KOPT-K1 (cell line): ENCODE data around the gene TRIM5.
"Not testable (repeated sequence)": the region's sequence is repeated elsewhere in the genome, so short reads cannot be mapped to it uniquely, and the experiment has no call there.

Experiments
- H3K27ac ChIP-seq: fragments of 200-600 bp; sonication (generic); 2 replicates; pipeline ENCODE4 v1.5.1; 2016; ENCODE audit warnings: antibody characterized with exemption, mild to moderate bottlenecking, low read depth, low read length; ENCODE audit not compliant: poor library complexity, severe bottlenecking
- H3K36me3 ChIP-seq: fragments of 200-600 bp; sonication (generic); 2 replicates; pipeline ENCODE4 v1.5.1; 2017; ENCODE audit warnings: antibody characterized with exemption, mild to moderate bottlenecking, low read length, moderate library complexity; ENCODE audit not compliant: insufficient read depth
- H3K9me3 ChIP-seq: fragments of 200-600 bp; sonication (generic); 2 replicates; pipeline ENCODE4 v1.5.1; 2017; ENCODE audit warnings: antibody characterized with exemption, low read length, mild to moderate bottlenecking; ENCODE audit not compliant: insufficient read depth, poor library complexity, severe bottlenecking

Gene TRIM5

GRCh38 chr11:5695580-5695979 is 10.7 kb upstream of the TRIM5 start:
- Histone ChIP-seq H3K36me3 (peaks cover 29% of the 10 kb centered on the region), H3K9me3 (no peaks in the 10 kb centered on the region), H3K27ac (no peak overlapping the region)

GRCh38 chr11:5694642-5695041 is 9.8 kb upstream of the TRIM5 start:
- H3K9me3 ChIP-seq = no peaks in the 10 kb centered on the region
- H3K27ac ChIP-seq = no peak overlapping the region
- peaks cover 29% of the 10 kb centered on the region for H3K36me3 ChIP-seq

- Histone ChIP-seq H3K27ac (peak overlapping the region; percentile 33), H3K36me3 (peaks cover 11% of the 10 kb centered on the region), H3K9me3 (no peaks in the 10 kb centered on the region)
Measured at GRCh38 chr11:5691964-5692361, 7.1 kb upstream of the TRIM5 start.

- H3K27ac ChIP-seq = peak overlapping the region; percentile 76
- H3K36me3 ChIP-seq, H3K9me3 ChIP-seq: not testable (repeated sequence)
Measured at GRCh38 chr11:5691238-5691963, 6.5 kb upstream of the TRIM5 start.

- H3K27ac ChIP-seq = peak overlapping the region; percentile 76
- H3K9me3 ChIP-seq = no peaks in the 10 kb centered on the region
- no peaks in the 10 kb centered on the region for H3K36me3 ChIP-seq
Measured at GRCh38 chr11:5690736-5691135, 5.9 kb upstream of the TRIM5 start.

- Histone ChIP-seq H3K27ac (peak overlapping the region; percentile 76), H3K9me3 (no peaks in the 10 kb centered on the region), H3K36me3 (no peaks in the 10 kb centered on the region)
Measured at GRCh38 chr11:5690216-5690615, 5.3 kb upstream of the TRIM5 start.

GRCh38 chr11:5689551-5689983 is 4.7 kb upstream of the TRIM5 start, which contains the start of gene TRIM22:
Gene TRIM22 (plus strand): TSS chr11:5689790. CDS start chr11:5696233, 6,443 bp downstream.
- no peaks in the 10 kb centered on the region for H3K9me3 ChIP-seq
- peak within 1 kb of the TSS; percentile 76 for H3K27ac ChIP-seq
- H3K36me3 ChIP-seq = no peaks in the 10 kb centered on the region

GRCh38 chr11:5688482-5688881 is 3.6 kb upstream of the TRIM5 start:
- H3K27ac ChIP-seq = no peak overlapping the region
- H3K9me3 ChIP-seq = no peaks in the 10 kb centered on the region
- no peaks in the 10 kb centered on the region for H3K36me3 ChIP-seq

GRCh38 chr11:5686426-5686825 is 1.6 kb upstream of the TRIM5 start:
- no peaks in the 10 kb centered on the region for H3K36me3 ChIP-seq
- no peak overlapping the region for H3K27ac ChIP-seq
- H3K9me3 ChIP-seq = no peaks in the 10 kb centered on the region

GRCh38 chr11:5684036-5684645 is 733 bp downstream of the TRIM5 start:
- H3K36me3 ChIP-seq = peaks cover 10% of the 10 kb centered on the region
- H3K9me3 ChIP-seq = no peaks in the 10 kb centered on the region
- H3K27ac ChIP-seq = peak overlapping the region; percentile 68

GRCh38 chr11:5683620-5684019 is 1.3 kb downstream of the TRIM5 start:
- peaks cover 15% of the 10 kb centered on the region for H3K36me3 ChIP-seq
- not testable (repeated sequence) for H3K9me3 ChIP-seq
- peak overlapping the region; percentile 68 for H3K27ac ChIP-seq

GRCh38 chr11:5682890-5683441 is 1.9 kb downstream of the TRIM5 start:
- peaks cover 21% of the 10 kb centered on the region for H3K36me3 ChIP-seq
- H3K27ac ChIP-seq, H3K9me3 ChIP-seq: not testable (repeated sequence)

GRCh38 chr11:5679811-5680210 is 5.1 kb downstream of the TRIM5 start:
- no peaks in the 10 kb centered on the region for H3K9me3 ChIP-seq
- H3K36me3 ChIP-seq = peaks cover 28% of the 10 kb centered on the region

GRCh38 chr11:5674391-5674790 is 10.5 kb downstream of the TRIM5 start:
- Histone ChIP-seq H3K27ac (no peak overlapping the region), H3K9me3 (no peaks in the 10 kb centered on the region), H3K36me3 (peaks cover 58% of the 10 kb centered on the region)

More at GRCh38 chr11:5679811-5680210, 5.1 kb downstream of the TRIM5 start:
- no peak overlapping the region for H3K27ac ChIP-seq

GRCh38 chr11:5671831-5672230 is 13.0 kb downstream of the TRIM5 start:
- peaks cover 58% of the 10 kb centered on the region for H3K36me3 ChIP-seq

More at GRCh38 chr11:5671831-5672230, 13.0 kb downstream of the TRIM5 start:
- no peak overlapping the region for H3K27ac ChIP-seq
- H3K9me3 ChIP-seq = no peaks in the 10 kb centered on the region
